ENCODE measurements around the gene HILPDA. TPM values are rescaled to one million over a fixed set of nuclear protein-coding genes. Genes with fewer than 3 reads are reported as not detected.

Gene HILPDA
- polyA plus RNA-seq, 1 donor from 2014 or later = 16.6 TPM

DNA sequence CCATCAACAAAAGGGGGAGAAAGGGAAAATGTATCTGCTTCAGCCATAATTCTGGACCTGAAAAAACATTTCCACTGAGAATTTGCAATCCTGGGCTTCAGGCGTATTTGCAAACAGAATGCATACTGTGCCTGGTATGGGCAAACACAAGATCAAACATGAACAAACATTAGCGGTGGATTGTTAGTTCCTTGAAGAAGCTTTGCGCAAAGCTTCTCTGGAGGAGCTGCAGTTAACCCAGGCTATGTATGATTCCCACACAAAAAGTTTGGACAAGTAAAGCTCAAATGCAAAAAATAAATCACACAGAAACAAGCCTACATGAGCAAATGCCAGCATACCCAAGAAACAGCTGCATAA is 20.4 kb upstream of the HILPDA start:
- no peaks in the 10 kb centered on the region for H3K79me2 ChIP-seq (replicated peaks; ENCODE audit: insufficient read depth, low read length)
- H3K27ac ChIP-seq (ENCODE audit: low read length) = no peak overlapping the region
- no peak overlapping the region for H3K4me2 ChIP-seq (ENCODE audit: low read length)
- no peak for TF ChIP-seq SMC3 (conservative IDR thresholded peaks at IDR 0.05; ENCODE audit: poor library complexity)
- TF ChIP-seq POLR2AphosphoS5 (IDR thresholded peaks at IDR 0.05) = no peak
- TF ChIP-seq, protein P1, sequence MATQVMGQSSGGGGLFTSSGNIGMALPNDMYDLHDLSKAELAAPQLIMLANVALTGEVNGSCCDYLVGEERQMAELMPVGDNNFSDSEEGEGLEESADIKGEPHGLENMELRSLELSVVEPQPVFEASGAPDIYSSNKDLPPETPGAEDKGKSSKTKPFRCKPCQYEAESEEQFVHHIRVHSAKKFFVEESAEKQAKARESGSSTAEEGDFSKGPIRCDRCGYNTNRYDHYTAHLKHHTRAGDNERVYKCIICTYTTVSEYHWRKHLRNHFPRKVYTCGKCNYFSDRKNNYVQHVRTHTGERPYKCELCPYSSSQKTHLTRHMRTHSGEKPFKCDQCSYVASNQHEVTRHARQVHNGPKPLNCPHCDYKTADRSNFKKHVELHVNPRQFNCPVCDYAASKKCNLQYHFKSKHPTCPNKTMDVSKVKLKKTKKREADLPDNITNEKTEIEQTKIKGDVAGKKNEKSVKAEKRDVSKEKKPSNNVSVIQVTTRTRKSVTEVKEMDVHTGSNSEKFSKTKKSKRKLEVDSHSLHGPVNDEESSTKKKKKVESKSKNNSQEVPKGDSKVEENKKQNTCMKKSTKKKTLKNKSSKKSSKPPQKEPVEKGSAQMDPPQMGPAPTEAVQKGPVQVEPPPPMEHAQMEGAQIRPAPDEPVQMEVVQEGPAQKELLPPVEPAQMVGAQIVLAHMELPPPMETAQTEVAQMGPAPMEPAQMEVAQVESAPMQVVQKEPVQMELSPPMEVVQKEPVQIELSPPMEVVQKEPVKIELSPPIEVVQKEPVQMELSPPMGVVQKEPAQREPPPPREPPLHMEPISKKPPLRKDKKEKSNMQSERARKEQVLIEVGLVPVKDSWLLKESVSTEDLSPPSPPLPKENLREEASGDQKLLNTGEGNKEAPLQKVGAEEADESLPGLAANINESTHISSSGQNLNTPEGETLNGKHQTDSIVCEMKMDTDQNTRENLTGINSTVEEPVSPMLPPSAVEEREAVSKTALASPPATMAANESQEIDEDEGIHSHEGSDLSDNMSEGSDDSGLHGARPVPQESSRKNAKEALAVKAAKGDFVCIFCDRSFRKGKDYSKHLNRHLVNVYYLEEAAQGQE (IDR thresholded peaks at IDR 0.05; ENCODE audit: borderline replicate concordance) = no peak
- no peak for TF ChIP-seq TAF1 (IDR thresholded peaks at IDR 0.05; ENCODE audit: low read depth)
- no peak for TF ChIP-seq MXI1 (conservative IDR thresholded peaks at IDR 0.05; ENCODE audit: poor library complexity, severe bottlenecking)
- no peaks in the 10 kb centered on the region for H3K9me2 ChIP-seq (ENCODE audit: insufficient read depth, low read length)
- no peaks in the 10 kb centered on the region for H3K27me3 ChIP-seq (ENCODE audit: insufficient read depth, low read depth, low read length)
- no peaks in the 10 kb centered on the region for H3F3A ChIP-seq (ENCODE audit: insufficient read depth, low read length, poor library complexity, severe bottlenecking)
- no peak overlapping the region for H3K4me3 ChIP-seq (ENCODE audit: low read length)
- H2AFZ ChIP-seq (ENCODE audit: low read depth, low read length) = no peak overlapping the region
- H3K36me3 ChIP-seq (ENCODE audit: insufficient read depth, low read length) = no peaks in the 10 kb centered on the region
- H3K9ac ChIP-seq (ENCODE audit: low read length) = no peak overlapping the region
- H4K20me1 ChIP-seq (ENCODE audit: insufficient read depth) = no peaks in the 10 kb centered on the region
- H3K9me3 ChIP-seq (ENCODE audit: low read length) = no peaks in the 10 kb centered on the region

DNA sequence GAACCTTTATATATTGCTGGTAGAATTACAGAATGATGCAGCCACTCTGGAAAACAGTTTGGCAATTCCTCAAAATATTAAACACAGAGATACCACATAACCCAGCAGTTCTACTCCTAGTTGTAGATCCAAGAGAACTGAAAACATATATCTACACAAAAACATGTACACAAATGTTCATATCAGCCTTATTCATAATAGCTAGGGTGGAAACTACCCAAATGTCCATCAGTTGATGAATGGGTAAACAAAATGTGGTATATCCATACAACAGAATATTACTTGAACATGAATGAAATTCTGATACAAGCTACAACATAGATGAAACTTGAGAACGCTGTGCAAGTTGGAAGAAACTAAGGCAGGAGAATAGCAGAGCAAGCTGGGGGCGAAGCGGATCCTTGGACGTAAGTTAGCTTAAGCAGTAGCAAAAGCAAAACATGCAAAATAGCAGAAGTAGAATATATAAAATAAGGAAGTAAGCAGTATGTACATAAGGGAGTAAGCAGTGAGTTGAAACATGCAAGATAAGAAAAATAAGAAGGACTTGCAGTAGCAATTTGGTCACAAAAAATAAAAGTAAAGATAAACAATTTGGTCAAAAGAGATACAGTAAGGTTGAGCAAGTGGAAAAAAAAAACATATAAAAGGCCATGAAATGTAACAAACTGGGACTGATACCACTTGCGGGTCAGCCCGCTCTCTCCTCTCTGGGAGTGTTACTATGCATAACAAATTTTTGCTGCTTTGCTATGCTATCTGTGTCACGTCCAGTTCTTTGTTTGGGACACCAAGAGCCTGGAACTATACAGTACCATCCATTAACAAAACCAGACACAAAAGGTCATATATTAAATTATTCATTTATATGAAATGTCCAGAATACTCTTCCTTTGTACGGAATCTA is 18.0 kb upstream of the HILPDA start:
- Histone ChIP-seq H2AFZ (ENCODE audit: low read depth, low read length) (no peak overlapping the region), H3F3A (ENCODE audit: insufficient read depth, low read length, poor library complexity, severe bottlenecking) (no peaks in the 10 kb centered on the region), H3K9ac (ENCODE audit: low read length) (no peak overlapping the region), H3K27ac (ENCODE audit: low read length) (no peak overlapping the region), H3K36me3 (ENCODE audit: insufficient read depth, low read length) (no peaks in the 10 kb centered on the region), H3K27me3 (ENCODE audit: insufficient read depth, low read depth, low read length) (no peaks in the 10 kb centered on the region), H3K9me2 (ENCODE audit: insufficient read depth, low read length) (no peaks in the 10 kb centered on the region), H3K4me3 (ENCODE audit: low read length) (no peak overlapping the region), H3K4me2 (ENCODE audit: low read length) (no peak overlapping the region), H3K79me2 (replicated peaks; ENCODE audit: insufficient read depth, low read length) (no peaks in the 10 kb centered on the region), H4K20me1 (ENCODE audit: insufficient read depth) (no peaks in the 10 kb centered on the region), H3K9me3 (ENCODE audit: low read length) (no peaks in the 10 kb centered on the region)
- TF ChIP-seq TAF1 (IDR thresholded peaks at IDR 0.05; ENCODE audit: low read depth) = no peak
- TF ChIP-seq SMC3 (conservative IDR thresholded peaks at IDR 0.05; ENCODE audit: poor library complexity) = no peak
- no peak for TF ChIP-seq EZH2 (IDR thresholded peaks at IDR 0.05; ENCODE audit: borderline replicate concordance, insufficient read depth, low read length, poor library complexity, severe bottlenecking)
- TF ChIP-seq, protein P2, sequence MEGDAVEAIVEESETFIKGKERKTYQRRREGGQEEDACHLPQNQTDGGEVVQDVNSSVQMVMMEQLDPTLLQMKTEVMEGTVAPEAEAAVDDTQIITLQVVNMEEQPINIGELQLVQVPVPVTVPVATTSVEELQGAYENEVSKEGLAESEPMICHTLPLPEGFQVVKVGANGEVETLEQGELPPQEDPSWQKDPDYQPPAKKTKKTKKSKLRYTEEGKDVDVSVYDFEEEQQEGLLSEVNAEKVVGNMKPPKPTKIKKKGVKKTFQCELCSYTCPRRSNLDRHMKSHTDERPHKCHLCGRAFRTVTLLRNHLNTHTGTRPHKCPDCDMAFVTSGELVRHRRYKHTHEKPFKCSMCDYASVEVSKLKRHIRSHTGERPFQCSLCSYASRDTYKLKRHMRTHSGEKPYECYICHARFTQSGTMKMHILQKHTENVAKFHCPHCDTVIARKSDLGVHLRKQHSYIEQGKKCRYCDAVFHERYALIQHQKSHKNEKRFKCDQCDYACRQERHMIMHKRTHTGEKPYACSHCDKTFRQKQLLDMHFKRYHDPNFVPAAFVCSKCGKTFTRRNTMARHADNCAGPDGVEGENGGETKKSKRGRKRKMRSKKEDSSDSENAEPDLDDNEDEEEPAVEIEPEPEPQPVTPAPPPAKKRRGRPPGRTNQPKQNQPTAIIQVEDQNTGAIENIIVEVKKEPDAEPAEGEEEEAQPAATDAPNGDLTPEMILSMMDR (IDR thresholded peaks at IDR 0.05; ENCODE audit: poor library complexity, severe bottlenecking) = no peak

DNA sequence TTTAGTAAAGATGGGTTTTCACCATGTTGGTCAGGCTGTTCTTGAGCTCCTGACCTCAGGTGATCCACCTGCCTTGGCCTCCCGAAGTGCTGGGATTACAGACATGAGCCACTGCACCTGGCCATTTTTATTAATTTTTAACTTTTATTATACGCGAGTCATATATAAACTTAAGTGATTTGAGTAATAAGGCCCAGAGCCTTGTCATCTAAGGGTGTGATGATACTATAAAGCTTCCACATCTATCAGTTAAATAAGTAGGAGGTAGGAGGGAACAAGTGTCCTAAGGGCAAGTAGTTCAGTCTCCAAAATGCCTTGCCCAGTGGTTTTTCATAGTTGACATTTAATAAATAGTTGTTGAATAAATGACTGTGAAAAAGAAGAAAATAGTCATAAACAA is 13.3 kb upstream of the HILPDA start:
- H3K27me3 ChIP-seq (ENCODE audit: insufficient read depth, low read depth, low read length) = no peaks in the 10 kb centered on the region
- TF ChIP-seq EZH2 (IDR thresholded peaks at IDR 0.05; ENCODE audit: borderline replicate concordance, insufficient read depth, low read length, poor library complexity, severe bottlenecking) (no peak), EP300 (conservative IDR thresholded peaks at IDR 0.05; ENCODE audit: poor library complexity, severe bottlenecking) (no peak), MXI1 (conservative IDR thresholded peaks at IDR 0.05; ENCODE audit: poor library complexity, severe bottlenecking) (no peak), SMC3 (conservative IDR thresholded peaks at IDR 0.05; ENCODE audit: poor library complexity) (no peak), RAD21 (conservative IDR thresholded peaks at IDR 0.05) (no peak), POLR2AphosphoS5 (IDR thresholded peaks at IDR 0.05) (no peak), TAF1 (IDR thresholded peaks at IDR 0.05; ENCODE audit: low read depth) (no peak)
- TF ChIP-seq, protein P1 (IDR thresholded peaks at IDR 0.05; ENCODE audit: borderline replicate concordance) = no peak

More for the DNA sequence above, 13.3 kb upstream of the HILPDA start:
- no peak overlapping the region for H3K9ac ChIP-seq (ENCODE audit: low read length)
- H4K20me1 ChIP-seq (ENCODE audit: insufficient read depth) = no peaks in the 10 kb centered on the region
- no peak overlapping the region for H2AFZ ChIP-seq (ENCODE audit: low read depth, low read length)
- no peaks in the 10 kb centered on the region for H3K36me3 ChIP-seq (ENCODE audit: insufficient read depth, low read length)
- H3K9me3 ChIP-seq (ENCODE audit: low read length) = no peaks in the 10 kb centered on the region
- no peaks in the 10 kb centered on the region for H3K9me2 ChIP-seq (ENCODE audit: insufficient read depth, low read length)
- no peaks in the 10 kb centered on the region for H3F3A ChIP-seq (ENCODE audit: insufficient read depth, low read length, poor library complexity, severe bottlenecking)
- no peaks in the 10 kb centered on the region for H3K79me2 ChIP-seq (replicated peaks; ENCODE audit: insufficient read depth, low read length)
- H3K4me2 ChIP-seq (ENCODE audit: low read length) = no peak overlapping the region
- no peak overlapping the region for H3K27ac ChIP-seq (ENCODE audit: low read length)
- no peak overlapping the region for H3K4me3 ChIP-seq (ENCODE audit: low read length)
